Sigmoid colon (tissue), 7 donors: ENCODE data around the gene KIRREL3. TPM values are rescaled to one million over a fixed set of nuclear protein-coding genes. Genes with fewer than 3 reads are reported as not detected.

Source experiments
- DNase-seq: peaks from one replicate; pipeline ENCODE4 v3.0.0-alpha.2; 2019
- H3K27ac ChIP-seq, 4 donors: fragments of 200-600 bp; sonication (generic); one replicate each; pipeline ENCODE4 v1.5.1; 2016 to 2019; ENCODE audit warnings: mild to moderate bottlenecking in 1 of 4
- H3K27me3 ChIP-seq, 3 donors: fragments of 200-600 bp; sonication (generic); one replicate each; pipeline ENCODE4 v1.5.1; 2019; ENCODE audit warnings: mild to moderate bottlenecking in 1 of 3
- H3K36me3 ChIP-seq, 4 donors: fragments of 200-600 bp; sonication (generic); one replicate each; pipeline ENCODE4 v1.5.1; 2016 to 2019
- H3K4me1 ChIP-seq, 4 donors: fragments of 200-600 bp; sonication (generic); one replicate each; pipeline ENCODE4 v1.5.1; 2017 to 2019
- H3K4me3 ChIP-seq, 4 donors: fragments of 200-600 bp; sonication (generic); one replicate each; pipeline ENCODE4 v1.5.1; 2017 to 2019; ENCODE audit warnings: mild to moderate bottlenecking in 2 of 4, moderate library complexity in 1 of 4
- H3K9me3 ChIP-seq, 4 donors: fragments of 200-600 bp in 3 of 4; sonication (generic) in 3 of 4; one replicate each; pipeline versions ENCODE4 v1.5.1 to v1.6.1; 2013 to 2019
- CTCF ChIP-seq, 4 experiments: fragments of 450-650 bp in 3 of 4; fragments of 200-600 bp in 1 of 4; IDR thresholded peaks; one replicate each; pipeline ENCODE4 v1.5.1; 2016 to 2019; ENCODE audit warnings: antibody characterized with exemption in 4 of 4, mild to moderate bottlenecking in 3 of 4, moderate library complexity in 2 of 4
- EP300 ChIP-seq, 4 donors: sonication (generic); formaldehyde crosslinking; IDR thresholded peaks; one replicate each; pipeline ENCODE4 v1.6.1; 2017; ENCODE audit warnings: antibody characterized with exemption in 4 of 4
- POLR2A ChIP-seq, 2 donors: fragments of 450-650 bp; IDR thresholded peaks; one replicate each; pipeline ENCODE4 v1.6.1; 2016; ENCODE audit warnings: antibody characterized with exemption in 2 of 2, mild to moderate bottlenecking in 2 of 2, moderate library complexity in 2 of 2
- POLR2AphosphoS5 ChIP-seq, 4 donors: sonication (generic); formaldehyde crosslinking; IDR thresholded peaks; one replicate each; pipeline ENCODE4 v1.6.1; 2017; ENCODE audit warnings: antibody characterized with exemption in 4 of 4
- WGBS, 2 donors: extraction: QIAGEN DNeasy Blood & Tissue Kit; methylation state at CpG; one replicate each; pipeline ENCODE4 v1.1.7; 2013; 5-methylcytosine and 5-hydroxymethylcytosine counted together
- intact Hi-C: fragments of 100-400 bp; cut with DNase I; formaldehyde crosslinking; loops from one replicate; pipeline ENCODE4 v1.15.1; 2023
- polyA plus RNA-seq, 3 donors: library from polyadenylated mRNA; stranded (reverse); fragments of 200-250 nt; gene quantifications; one replicate each; pipeline ENCODE4 v1.2.3, GENCODE V29; 2013
- total RNA-seq, 4 donors: library from RNA; depleted of rRNA; stranded (reverse); fragments of >200 nt; gene quantifications; one replicate each; pipeline ENCODE4 v1.1.0, GENCODE V29; 2016
- donor health status: healthy with polysubstance abuse.
- donor health status: Bipolar disorder and iron deficiency.
- donor health status: healthy.

The KIRREL3 gene
- total and polyA plus RNA-seq, 7 donors: under 0.01 to 3.3 (median 1.0) TPM

GRCh38 chr11:126834573-126834972, 166.0 kb downstream of the KIRREL3 start:
- WGBS, 2 donors: 88 to 91% methylated on average over 8 of the region's 8 CpGs
- no peak for DNase-seq

GRCh38 chr11:126834149-126834548, 166.4 kb downstream of the KIRREL3 start:
- DNase-seq: no peak
- no peaks in the 10 kb centered on the region for H3K9me3 ChIP-seq
- no peak for TF ChIP-seq POLR2A (IDR thresholded peaks at IDR 0.05)
- TF ChIP-seq POLR2AphosphoS5 (IDR thresholded peaks at IDR 0.05): no peak
- no peak for TF ChIP-seq EP300 (IDR thresholded peaks at IDR 0.05)
- no peak for TF ChIP-seq CTCF (IDR thresholded peaks at IDR 0.05)
- no peaks in the 10 kb centered on the region for H3K36me3 ChIP-seq
- intact Hi-C loops: no loop called here
- 88% methylated on average over 5 of the region's 5 CpGs for WGBS, 2 donors
- no peaks in the 10 kb centered on the region for H3K4me1 ChIP-seq
- H3K4me3 ChIP-seq: no peak overlapping the region
- no peaks in the 10 kb centered on the region for H3K27me3 ChIP-seq
- H3K27ac ChIP-seq: no peak overlapping the region

More at GRCh38 chr11:126834573-126834972, 166.0 kb downstream of the KIRREL3 start:
- intact Hi-C loops: no loop called here
- H3K4me1 ChIP-seq: no peaks in the 10 kb centered on the region
- TF ChIP-seq POLR2AphosphoS5 (IDR thresholded peaks at IDR 0.05): no peak
- H3K4me3 ChIP-seq: no peak overlapping the region
- H3K9me3 ChIP-seq: no peaks in the 10 kb centered on the region
- no peak overlapping the region for H3K27ac ChIP-seq
- no peaks in the 10 kb centered on the region for H3K27me3 ChIP-seq
- no peaks in the 10 kb centered on the region for H3K36me3 ChIP-seq

GRCh38 chr11:126833065-126833464, 167.5 kb downstream of the KIRREL3 start:
- H3K27me3 ChIP-seq: peaks cover 0 to 2% (median 0%) of the 10 kb centered on the region in 3 donors
- H3K9me3 ChIP-seq: no peaks in the 10 kb centered on the region
- no peak for DNase-seq
- H3K36me3 ChIP-seq: no peaks in the 10 kb centered on the region
- no peak overlapping the region for H3K27ac ChIP-seq
- no peak for TF ChIP-seq CTCF (IDR thresholded peaks at IDR 0.05)
- no peak for TF ChIP-seq POLR2AphosphoS5 (IDR thresholded peaks at IDR 0.05)
- TF ChIP-seq EP300 (IDR thresholded peaks at IDR 0.05): no peak
- no peak for TF ChIP-seq POLR2A (IDR thresholded peaks at IDR 0.05)
- intact Hi-C loops: no loop called here
- WGBS, 2 donors: 69 to 84% methylated on average over 1 of the region's 1 CpG
- H3K4me3 ChIP-seq: no peak overlapping the region
- no peaks in the 10 kb centered on the region for H3K4me1 ChIP-seq

GRCh38 chr11:126832387-126832786, 168.2 kb downstream of the KIRREL3 start:
- no peak for TF ChIP-seq CTCF (IDR thresholded peaks at IDR 0.05)
- TF ChIP-seq EP300 (IDR thresholded peaks at IDR 0.05): no peak
- no peak for TF ChIP-seq POLR2AphosphoS5 (IDR thresholded peaks at IDR 0.05)
- no peak for TF ChIP-seq POLR2A (IDR thresholded peaks at IDR 0.05)
- H3K4me3 ChIP-seq: no peak overlapping the region
- H3K36me3 ChIP-seq: no peaks in the 10 kb centered on the region
- 70 to 77% methylated on average over 6 of the region's 6 CpGs for WGBS, 2 donors
- DNase-seq: no peak
- H3K4me1 ChIP-seq: no peaks in the 10 kb centered on the region
- no peak overlapping the region for H3K27ac ChIP-seq
- H3K9me3 ChIP-seq: no peaks in the 10 kb centered on the region
- peaks cover 0 to 5% (median 0%) of the 10 kb centered on the region in 3 donors for H3K27me3 ChIP-seq
- intact Hi-C loops: no loop called here

- 72 to 79% methylated on average over 7 of the region's 7 CpGs for whole genome bisulfite sequencing, 2 donors
- Histone ChIP-seq H3K36me3 (no peaks in the 10 kb centered on the region), H3K4me1 (no peaks in the 10 kb centered on the region), H3K27me3 (peaks cover 0 to 5% (median 0%) of the 10 kb centered on the region in 3 donors), H3K9me3 (no peaks in the 10 kb centered on the region), H3K4me3 (no peak overlapping the region), H3K27ac (no peak overlapping the region)
- DNase-seq: no peak
- intact Hi-C loops: no loop called here
- TF ChIP-seq POLR2AphosphoS5 (IDR thresholded peaks at IDR 0.05) (no peak), CTCF (IDR thresholded peaks at IDR 0.05) (no peak), POLR2A (IDR thresholded peaks at IDR 0.05) (no peak), EP300 (IDR thresholded peaks at IDR 0.05) (no peak)
These were observed 170.3 kb downstream of the KIRREL3 start for GRCh38 chr11:126830216-126830806.
